Endothelial cell (in vitro differentiated cells): ENCODE data around the gene CTNNB1. TPM values are rescaled to one million over a fixed set of nuclear protein-coding genes. Genes with fewer than 3 reads are reported as not detected.

Experiments used
- DNase-seq: peaks from one replicate; pipeline ENCODE4 v3.0.0; 2021; ENCODE audit warnings: low spot score
- H3K27ac Mint-ChIP-seq: one replicate; pipeline ENCODE4 v1.8.0; 2021; ENCODE audit warnings: mixed read lengths, inconsistent platforms; ENCODE audit not compliant: unreplicated experiment
- H3K27me3 Mint-ChIP-seq: one replicate; pipeline ENCODE4 v1.8.0; 2021; ENCODE audit warnings: mild to moderate bottlenecking, moderate library complexity, mixed read lengths, inconsistent platforms; ENCODE audit not compliant: unreplicated experiment
- H3K36me3 Mint-ChIP-seq: one replicate; pipeline ENCODE4 v1.8.0; 2021; ENCODE audit warnings: mild to moderate bottlenecking, low read depth, mixed read lengths, inconsistent platforms; ENCODE audit not compliant: unreplicated experiment
- H3K4me1 Mint-ChIP-seq: one replicate; pipeline ENCODE4 v1.8.0; 2021; ENCODE audit warnings: mild to moderate bottlenecking, mixed read lengths, inconsistent platforms; ENCODE audit not compliant: unreplicated experiment
- H3K4me3 Mint-ChIP-seq: one replicate; pipeline ENCODE4 v1.8.0; 2021; ENCODE audit warnings: mild to moderate bottlenecking, mixed read lengths, inconsistent platforms; ENCODE audit not compliant: unreplicated experiment
- H3K9me3 Mint-ChIP-seq: one replicate; pipeline ENCODE4 v1.8.0; 2021; ENCODE audit warnings: mixed read lengths, inconsistent platforms; ENCODE audit not compliant: unreplicated experiment
- total RNA-seq: library from RNA; stranded (reverse); fragmentation: NEBNext Ultra II Directional; extraction: Animal tissue kit (Norgen Biotek cat#: 25700); gene quantifications from one replicate; pipeline ENCODE4 v1.2.1, GENCODE V29; 2021; ENCODE audit not compliant: unreplicated experiment
- TF ChIP-seq, protein P1 (sequence below): fragments of 200-600 bp; sonication (generic); IDR thresholded peaks from one replicate; pipeline ENCODE4 v1.5.0; 2021; ENCODE audit warnings: antibody characterized with exemption; ENCODE audit not compliant: unreplicated experiment

Gene CTNNB1
- total RNA-seq, 1 donor from 2014 or later: 1,051 TPM

DNA sequence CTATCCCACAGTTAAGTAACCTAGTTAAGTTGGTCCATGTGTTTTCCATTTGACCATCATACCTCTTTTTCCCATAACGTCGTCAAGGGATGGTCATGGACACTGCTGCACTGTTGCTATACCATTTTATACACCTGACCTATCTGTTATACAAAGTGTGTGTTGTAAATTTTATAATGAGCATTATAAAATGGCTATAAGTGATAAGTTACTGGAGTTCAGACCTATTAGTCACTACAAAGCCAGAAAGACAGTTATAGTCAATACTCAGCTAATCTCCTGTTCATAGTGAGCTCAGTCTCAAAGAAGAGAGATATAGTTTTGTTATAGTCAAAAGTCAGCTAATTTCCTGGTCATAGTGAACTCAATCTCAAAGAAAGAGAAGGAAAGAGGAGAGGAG lies 18.9 kb upstream of the CTNNB1 start:
- H3K4me3 Mint-ChIP-seq: no peak overlapping the region
- peaks cover 17% of the 10 kb centered on the region for H3K4me1 Mint-ChIP-seq
- peaks cover 6% of the 10 kb centered on the region for H3K27me3 Mint-ChIP-seq
- TF ChIP-seq, protein P1, sequence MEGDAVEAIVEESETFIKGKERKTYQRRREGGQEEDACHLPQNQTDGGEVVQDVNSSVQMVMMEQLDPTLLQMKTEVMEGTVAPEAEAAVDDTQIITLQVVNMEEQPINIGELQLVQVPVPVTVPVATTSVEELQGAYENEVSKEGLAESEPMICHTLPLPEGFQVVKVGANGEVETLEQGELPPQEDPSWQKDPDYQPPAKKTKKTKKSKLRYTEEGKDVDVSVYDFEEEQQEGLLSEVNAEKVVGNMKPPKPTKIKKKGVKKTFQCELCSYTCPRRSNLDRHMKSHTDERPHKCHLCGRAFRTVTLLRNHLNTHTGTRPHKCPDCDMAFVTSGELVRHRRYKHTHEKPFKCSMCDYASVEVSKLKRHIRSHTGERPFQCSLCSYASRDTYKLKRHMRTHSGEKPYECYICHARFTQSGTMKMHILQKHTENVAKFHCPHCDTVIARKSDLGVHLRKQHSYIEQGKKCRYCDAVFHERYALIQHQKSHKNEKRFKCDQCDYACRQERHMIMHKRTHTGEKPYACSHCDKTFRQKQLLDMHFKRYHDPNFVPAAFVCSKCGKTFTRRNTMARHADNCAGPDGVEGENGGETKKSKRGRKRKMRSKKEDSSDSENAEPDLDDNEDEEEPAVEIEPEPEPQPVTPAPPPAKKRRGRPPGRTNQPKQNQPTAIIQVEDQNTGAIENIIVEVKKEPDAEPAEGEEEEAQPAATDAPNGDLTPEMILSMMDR: no peak
- H3K36me3 Mint-ChIP-seq: no peaks in the 10 kb centered on the region
- H3K9me3 Mint-ChIP-seq: no peaks in the 10 kb centered on the region
- DNase-seq: no peak
- no peak overlapping the region for H3K27ac Mint-ChIP-seq

GRCh38 chr3:41182504-41183059 lies 16.7 kb upstream of the CTNNB1 start:
- TF ChIP-seq, protein P1: no peak
- no peaks in the 10 kb centered on the region for H3K9me3 Mint-ChIP-seq
- H3K27ac Mint-ChIP-seq: no peak overlapping the region
- peaks cover 4% of the 10 kb centered on the region for H3K27me3 Mint-ChIP-seq
- no peak overlapping the region for H3K4me3 Mint-ChIP-seq
- DNase-seq: no peak
- H3K36me3 Mint-ChIP-seq: no peaks in the 10 kb centered on the region
- peaks cover 24% of the 10 kb centered on the region for H3K4me1 Mint-ChIP-seq

DNA sequence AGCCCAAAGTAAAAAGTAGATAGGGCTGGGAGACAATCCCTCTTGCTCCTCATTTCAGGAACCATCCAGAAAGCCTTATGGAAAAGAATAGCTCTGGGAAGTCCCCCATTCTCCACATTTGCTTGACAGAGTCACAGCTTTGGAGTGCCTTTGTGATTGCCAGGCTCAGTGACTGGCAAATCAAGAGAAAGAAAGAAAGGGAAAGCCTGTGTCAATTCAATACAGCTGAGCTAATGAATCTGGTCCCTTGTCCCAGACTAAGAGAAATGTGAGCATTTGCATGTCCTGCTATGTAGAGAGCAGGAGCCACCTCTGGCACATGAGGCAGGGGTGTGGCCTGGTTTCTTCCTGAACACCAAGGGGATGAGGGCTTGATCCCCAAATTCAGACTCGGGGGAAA lies 14.9 kb upstream of the CTNNB1 start:
- Mint-ChIP-seq H3K27ac (no peak overlapping the region), H3K36me3 (no peaks in the 10 kb centered on the region), H3K9me3 (no peaks in the 10 kb centered on the region), H3K4me1 (peaks cover 33% of the 10 kb centered on the region), H3K27me3 (peaks cover 2% of the 10 kb centered on the region), H3K4me3 (no peak overlapping the region)
- TF ChIP-seq, protein P1: no peak
- no peak for DNase-seq

GRCh38 chr3:41186297-41186696 lies 13.0 kb upstream of the CTNNB1 start:
- DNase-seq: no peak
- TF ChIP-seq, protein P1: no peak
- H3K4me3 Mint-ChIP-seq: no peak overlapping the region
- H3K36me3 Mint-ChIP-seq: no peaks in the 10 kb centered on the region
- H3K9me3 Mint-ChIP-seq: no peaks in the 10 kb centered on the region
- H3K27me3 Mint-ChIP-seq: peaks cover 1% of the 10 kb centered on the region
- no peak overlapping the region for H3K27ac Mint-ChIP-seq
- peaks cover 25% of the 10 kb centered on the region for H3K4me1 Mint-ChIP-seq

DNA sequence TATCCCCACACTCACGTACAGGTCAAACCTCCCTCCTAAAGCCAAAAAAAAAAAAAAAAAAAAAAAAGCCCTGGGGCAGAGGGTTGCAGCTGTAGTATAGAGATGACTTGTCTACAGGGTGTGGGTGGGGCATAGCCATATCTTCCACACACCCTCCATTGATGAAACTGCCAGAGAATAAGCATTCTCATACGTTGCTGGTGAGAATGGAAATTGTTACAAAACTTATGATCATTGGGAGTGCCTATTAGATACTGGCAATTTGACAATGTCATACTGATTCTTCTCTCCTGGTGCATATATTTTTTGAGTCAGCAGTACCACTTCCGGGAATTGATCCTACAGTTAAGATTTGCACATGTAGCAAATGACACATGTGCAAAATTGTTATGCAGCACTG lies 11.0 kb upstream of the CTNNB1 start:
- H3K27ac Mint-ChIP-seq: no peak overlapping the region
- H3K36me3 Mint-ChIP-seq: no peaks in the 10 kb centered on the region
- TF ChIP-seq, protein P1: no peak
- no peaks in the 10 kb centered on the region for H3K9me3 Mint-ChIP-seq
- peaks cover 15% of the 10 kb centered on the region for H3K4me1 Mint-ChIP-seq
- H3K27me3 Mint-ChIP-seq: no peaks in the 10 kb centered on the region
- H3K4me3 Mint-ChIP-seq: no peak overlapping the region
- DNase-seq: no peak
